Thymus (tissue), 11 donors: Measurements from ENCODE around the gene SNAPIN. TPM values are rescaled to one million over a fixed set of nuclear protein-coding genes. Genes with fewer than 3 reads are reported as not detected.
"Not testable (repeated sequence)": the region's sequence is repeated elsewhere in the genome, so short reads cannot be mapped to it uniquely, and the experiment has no call there.

Source experiments
- DNase-seq, 9 donors: peaks; one replicate each; pipeline ENCODE4 v3.0.0-alpha.2; 2013; ENCODE audit warnings: low spot score in 9 of 9, low read depth in 6 of 9, missing footprints in 1 of 9
- H3K27ac ChIP-seq, 2 donors: one replicate each; pipeline ENCODE4 v1.5.1; 2013; ENCODE audit warnings: control low read depth in 1 of 2, low read depth in 1 of 2, low read length in 1 of 2, mild to moderate bottlenecking in 1 of 2, moderate library complexity in 1 of 2
- H3K27me3 ChIP-seq, 2 donors: one replicate each; pipeline ENCODE4 v1.5.1; 2013; ENCODE audit warnings: low read length in 1 of 2; ENCODE audit not compliant: control insufficient read depth in 2 of 2, insufficient read depth in 1 of 2
- H3K36me3 ChIP-seq, 2 donors: one replicate each; pipeline ENCODE4 v1.5.1; 2013; ENCODE audit warnings: low read length in 1 of 2, mild to moderate bottlenecking in 1 of 2, moderate library complexity in 1 of 2; ENCODE audit not compliant: control insufficient read depth in 2 of 2, insufficient read depth in 2 of 2
- H3K4me1 ChIP-seq, 2 donors: one replicate each; pipeline ENCODE4 v1.5.1; 2013; ENCODE audit warnings: low read length in 2 of 2; ENCODE audit not compliant: control insufficient read depth in 2 of 2, insufficient read depth in 2 of 2
- H3K4me3 ChIP-seq, 2 donors: one replicate each; pipeline ENCODE4 v1.5.1; 2013; ENCODE audit warnings: low read length in 2 of 2, control low read depth in 1 of 2, mild to moderate bottlenecking in 1 of 2
- H3K9me3 ChIP-seq, 2 donors: one replicate each; pipeline ENCODE4 v1.5.1; 2013; ENCODE audit warnings: low read length in 1 of 2, mild to moderate bottlenecking in 1 of 2; ENCODE audit not compliant: control insufficient read depth in 2 of 2, insufficient read depth in 1 of 2
- whole genome bisulfite sequencing: extraction: QIAGEN DNeasy Blood & Tissue Kit; methylation state at CpG from one replicate; pipeline ENCODE4 v1.1.7; 2013; 5-methylcytosine and 5-hydroxymethylcytosine counted together
- polyA plus RNA-seq: library from polyadenylated mRNA; stranded (reverse); fragments of 200-250 nt; gene quantifications from one replicate; pipeline ENCODE4 v1.2.3, GENCODE V29; 2013
- total RNA-seq: library from RNA; stranded (reverse); fragments of 120-200 nt; gene quantifications from one replicate; pipeline ENCODE4 v1.2.4, GENCODE V29; 2013
- donor health status: healthy.

The SNAPIN gene
- total and polyA plus RNA-seq, 2 donors: 48.2 to 50.3 TPM

GRCh38 chr1:153663211-153663610 is 4.7 kb downstream of the SNAPIN start:
- Histone ChIP-seq H3K27me3 (no peaks in the 10 kb centered on the region), H3K36me3 (peaks cover 60 to 74% of the 10 kb centered on the region in 2 donors), H3K27ac (no peak overlapping the region), H3K4me1 (peaks cover 8 to 11% of the 10 kb centered on the region in 2 donors), H3K4me3 (no peak overlapping the region), H3K9me3 (no peaks in the 10 kb centered on the region)
- WGBS: 97% methylated on average over 5 of the region's 5 CpGs
- no peak for DNase-seq

- peaks cover 0 to 3% of the 10 kb centered on the region in 2 donors for H3K9me3 ChIP-seq
- peaks cover 48 to 76% of the 10 kb centered on the region in 2 donors for H3K36me3 ChIP-seq
- no peak overlapping the region for H3K27ac ChIP-seq
- H3K27me3 ChIP-seq: no peaks in the 10 kb centered on the region
- WGBS: 97% methylated on average over 4 of the region's 4 CpGs
- H3K4me1 ChIP-seq: peaks cover 9 to 12% of the 10 kb centered on the region in 2 donors
- no peak overlapping the region for H3K4me3 ChIP-seq
- DNase-seq: no peak
Measured at GRCh38 chr1:153667439-153667838, 8.9 kb downstream of the SNAPIN start.

GRCh38 chr1:153668672-153669071 is 10.2 kb downstream of the SNAPIN start:
- not testable (repeated sequence) for H3K9me3 ChIP-seq, DNase-seq, H3K27me3 ChIP-seq, H3K27ac ChIP-seq, H3K4me3 ChIP-seq
- peaks cover 38 to 63% of the 10 kb centered on the region in 2 donors for H3K36me3 ChIP-seq
- 99% methylated on average over 8 of the region's 8 CpGs for WGBS
- peaks cover 9 to 12% of the 10 kb centered on the region in 2 donors for H3K4me1 ChIP-seq

GRCh38 chr1:153669606-153670005 is 11.1 kb downstream of the SNAPIN start:
- no peak for DNase-seq
- 96% methylated on average over 6 of the region's 6 CpGs for WGBS
- Histone ChIP-seq H3K9me3 (peaks cover 0 to 3% of the 10 kb centered on the region in 2 donors), H3K27ac (peak overlapping the region in 1 of 2 donors; percentile 55), H3K36me3 (peaks cover 33 to 54% of the 10 kb centered on the region in 2 donors), H3K27me3 (no peaks in the 10 kb centered on the region), H3K4me1 (peaks cover 9 to 12% of the 10 kb centered on the region in 2 donors), H3K4me3 (peak overlapping the region; percentile 73 to 91)

GRCh38 chr1:153670257-153670858 is 11.9 kb downstream of the SNAPIN start:
- peaks cover 9 to 12% of the 10 kb centered on the region in 2 donors for H3K4me1 ChIP-seq
- H3K27ac ChIP-seq: peak overlapping the region; percentile 90 to 94
- H3K4me3 ChIP-seq: peak overlapping the region; percentile 73 to 91
- H3K27me3 ChIP-seq: no peaks in the 10 kb centered on the region
- no peak for DNase-seq
- H3K36me3 ChIP-seq: peaks cover 29 to 46% of the 10 kb centered on the region in 2 donors
- peaks cover 0 to 3% of the 10 kb centered on the region in 2 donors for H3K9me3 ChIP-seq
- 2% methylated on average over 22 of the region's 22 CpGs for WGBS

- Histone ChIP-seq H3K27me3 (no peaks in the 10 kb centered on the region), H3K9me3 (peaks cover 0 to 3% of the 10 kb centered on the region in 2 donors), H3K4me3 (peak within 1 kb of the TSS; percentile 73 to 91), H3K4me1 (peaks cover 9 to 12% of the 10 kb centered on the region in 2 donors), H3K27ac (peak within 1 kb of the TSS; percentile 90 to 94), H3K36me3 (peaks cover 26 to 40% of the 10 kb centered on the region in 2 donors)
- WGBS: under 1% methylated on average over 35 of the region's 35 CpGs
- DNase-seq: peak; percentile 98 to 100 (median 99)
Measured at GRCh38 chr1:153670859-153671627, 12.5 kb downstream of the SNAPIN start, which contains the start of gene ILF2. ILF2 (minus strand) TSS chr1:153670993; CDS start chr1:153670922, 71 bp downstream.

GRCh38 chr1:153671628-153672353 is 13.3 kb downstream of the SNAPIN start:
- not testable (repeated sequence) for H3K9me3 ChIP-seq, H3K27me3 ChIP-seq
- H3K4me1 ChIP-seq: peaks cover 9 to 12% of the 10 kb centered on the region in 2 donors
- H3K4me3 ChIP-seq: peak overlapping the region; percentile 49 to 52
- peak in 2 of 9 donors; percentile 26 to 68 for DNase-seq
- peak overlapping the region; percentile 80 to 85 for H3K27ac ChIP-seq
- 7% methylated on average over 28 of the region's 28 CpGs for WGBS
- peaks cover 19 to 32% of the 10 kb centered on the region in 2 donors for H3K36me3 ChIP-seq

GRCh38 chr1:153673511-153673910 is 15.0 kb downstream of the SNAPIN start:
- H3K4me3 ChIP-seq: no peak overlapping the region
- H3K9me3 ChIP-seq: peaks cover 0 to 5% of the 10 kb centered on the region in 2 donors
- H3K36me3 ChIP-seq: peaks cover 5 to 15% of the 10 kb centered on the region in 2 donors
- DNase-seq: no peak
- peaks cover 11 to 23% of the 10 kb centered on the region in 2 donors for H3K4me1 ChIP-seq
- H3K27ac ChIP-seq: no peak overlapping the region
- H3K27me3 ChIP-seq: peaks cover 8 to 16% of the 10 kb centered on the region in 2 donors
- WGBS: 96% methylated on average over 2 of the region's 2 CpGs
